PC-9 (cell line): ENCODE data around the gene EP300.

Source experiments
- CTCF ChIP-seq: fragments of 200-600 bp; sonication (generic); conservative IDR thresholded peaks from 2 replicates; pipeline ENCODE4 v1.6.1; 2017; ENCODE audit warnings: mixed run types, antibody characterized with exemption, mild to moderate bottlenecking, moderate library complexity
- EZH2 ChIP-seq: fragments of 200-600 bp; sonication (generic); IDR thresholded peaks from 2 replicates; pipeline ENCODE4 v1.8.0; 2017; ENCODE audit warnings: antibody characterized with exemption, low read depth

DNA sequence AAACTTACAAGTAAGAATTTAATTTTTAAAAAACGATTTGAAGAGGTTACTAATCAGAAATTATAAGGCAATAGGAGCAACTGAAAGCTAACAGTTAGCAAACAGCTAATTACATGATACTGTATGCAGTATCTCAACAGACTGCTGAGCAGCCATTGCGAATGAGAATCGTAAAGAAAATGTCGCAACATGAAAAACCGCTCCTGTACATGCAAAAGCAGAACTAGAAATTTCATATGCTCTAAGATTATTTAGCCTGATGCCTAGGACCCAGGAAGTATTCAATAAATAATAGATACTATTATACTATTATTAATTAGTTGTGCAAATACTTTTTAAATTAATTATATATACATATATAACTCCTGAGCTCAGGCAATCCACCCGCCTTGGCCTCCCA lies 48.7 kb upstream of the EP300 start:
- no peak for TF ChIP-seq CTCF
- no peak for TF ChIP-seq EZH2
